Caki2 (cell line): ENCODE results near the gene HACD2. TPM values are rescaled to one million over a fixed set of nuclear protein-coding genes. Genes with fewer than 3 reads are reported as not detected.
A peak's percentile ranks its signal among the peaks of the same experiment; 100 is the strongest.

Experiments used
- DNase-seq: peaks from one replicate; pipeline ENCODE4 v3.0.0-alpha.2; 2015; ENCODE audit warnings: low read depth
- in situ Hi-C: cut with HindIII; loops from 2 replicates; pipeline ENCODE4 v1.10.0; 2016; ENCODE audit warnings: low sequenced_read_pairs, low pct_unique_long_range_greater_than_20kb, mixed read lengths
- total RNA-seq: library from RNA; depleted of rRNA; stranded (reverse); fragments of >200 nt; shearing (Covaris generic); gene quantifications from 2 replicates; pipeline ENCODE4 v1.2.3, GENCODE V29; 2014; ENCODE audit warnings: low replicate concordance; rRNA removed

The HACD2 gene
- total RNA-seq, result 7.7 and 8.6 TPM in 2 replicates

- in situ Hi-C loops, result no loop called here
- DNase-seq, result peak; percentile 94
Observed at GRCh38 chr3:123584988-123585937, at the start of gene HACD2. Gene HACD2 (minus strand): TSS chr3:123585053. CDS start chr3:123585027, 26 bp downstream.

GRCh38 chr3:123634149-123635051, 49.5 kb upstream of the HACD2 start:
- DNase-seq, result no peak

GRCh38 chr3:123633530-123633929, 48.7 kb upstream of the HACD2 start:
- DNase-seq, result no peak
- in situ Hi-C loops, result no loop called here

More at GRCh38 chr3:123634149-123635051, 49.5 kb upstream of the HACD2 start:
- in situ Hi-C loops, result no loop called here

- no peak for DNase-seq
Observed at GRCh38 chr3:123632161-123632655, 47.4 kb upstream of the HACD2 start.

GRCh38 chr3:123629747-123630047, 44.8 kb upstream of the HACD2 start:
- in situ Hi-C loops, result no loop called here

More at GRCh38 chr3:123632161-123632655, 47.4 kb upstream of the HACD2 start:
- in situ Hi-C loops, result no loop called here

GRCh38 chr3:123628996-123629746, 44.3 kb upstream of the HACD2 start:
- no peak for DNase-seq

More at GRCh38 chr3:123629747-123630047, 44.8 kb upstream of the HACD2 start:
- no peak for DNase-seq

GRCh38 chr3:123627673-123628670, 43.1 kb upstream of the HACD2 start:
- DNase-seq, result no peak
- in situ Hi-C loops, result no loop called here

More at GRCh38 chr3:123628996-123629746, 44.3 kb upstream of the HACD2 start:
- in situ Hi-C loops, result no loop called here

- DNase-seq, result no peak
- in situ Hi-C loops, result no loop called here
Observed at GRCh38 chr3:123626881-123627280, 42.0 kb upstream of the HACD2 start.

- DNase-seq, result no peak
- in situ Hi-C loops, result no loop called here
Observed at GRCh38 chr3:123624302-123624701, 39.4 kb upstream of the HACD2 start.

- DNase-seq, result no peak
- in situ Hi-C loops, result no loop called here
Observed at GRCh38 chr3:123623346-123623880, 38.6 kb upstream of the HACD2 start.

- no peak for DNase-seq
- in situ Hi-C loops, result no loop called here
Observed at GRCh38 chr3:123622766-123623165, 37.9 kb upstream of the HACD2 start.

- in situ Hi-C loops, result no loop called here
- DNase-seq, result no peak
Observed at GRCh38 chr3:123621850-123622189, 37.0 kb upstream of the HACD2 start.

- in situ Hi-C loops, result no loop called here
Observed at GRCh38 chr3:123621186-123621849, 36.5 kb upstream of the HACD2 start.

GRCh38 chr3:123620343-123620742, 35.5 kb upstream of the HACD2 start:
- DNase-seq, result no peak
- in situ Hi-C loops, result no loop called here

More at GRCh38 chr3:123621186-123621849, 36.5 kb upstream of the HACD2 start:
- DNase-seq, result no peak

GRCh38 chr3:123618768-123619484, 34.1 kb upstream of the HACD2 start:
- DNase-seq, result no peak
- in situ Hi-C loops, result no loop called here
